NCI-H69 (cell line): ENCODE results near the gene TRIM50.
"Not testable (repeated sequence)": the region's sequence is repeated elsewhere in the genome, so short reads cannot be mapped to it uniquely, and the experiment has no call there.

ENCODE experiments used
- DNase-seq: peaks from one replicate; lab custom pipeline; 2025; lab: John Stamatoyannopoulos, UW

TRIM50 gene

GRCh38 chr7:73313521-73313906 lies 14.4 kb downstream of the TRIM50 start:
- DNase-seq, result no peak

GRCh38 chr7:73312831-73313520 lies 14.9 kb downstream of the TRIM50 start:
- DNase-seq, result no peak

- not testable (repeated sequence) for DNase-seq
These were observed 16.5 kb downstream of the TRIM50 start for GRCh38 chr7:73311421-73311820.

GRCh38 chr7:73308665-73309214 lies 19.1 kb downstream of the TRIM50 start, which contains the start of gene NSUN5:
NSUN5 (minus strand) TSS chr7:73308826; CDS start chr7:73308790, 36 bp downstream.
- peak; percentile 94 for DNase-seq

GRCh38 chr7:73308074-73308664 lies 19.7 kb downstream of the TRIM50 start:
- peak; percentile 74 for DNase-seq

GRCh38 chr7:73307436-73307835 lies 20.4 kb downstream of the TRIM50 start:
- DNase-seq, result no peak

- DNase-seq, result not testable (repeated sequence)
These were observed 23.1 kb downstream of the TRIM50 start for GRCh38 chr7:73304612-73305387.

- DNase-seq, result no peak
These were observed 23.8 kb downstream of the TRIM50 start for GRCh38 chr7:73304071-73304470.

- DNase-seq, result no peak
These were observed 24.3 kb downstream of the TRIM50 start for GRCh38 chr7:73303546-73303945.

- DNase-seq, result not testable (repeated sequence)
These were observed 25.0 kb downstream of the TRIM50 start for GRCh38 chr7:73302846-73303245.

- not testable (repeated sequence) for DNase-seq
These were observed 26.8 kb downstream of the TRIM50 start for GRCh38 chr7:73301108-73301507.

GRCh38 chr7:73299812-73300211 lies 28.1 kb downstream of the TRIM50 start:
- DNase-seq, result not testable (repeated sequence)

GRCh38 chr7:73297706-73298105 lies 30.2 kb downstream of the TRIM50 start:
- not testable (repeated sequence) for DNase-seq

- DNase-seq, result not testable (repeated sequence)
These were observed 30.6 kb downstream of the TRIM50 start for GRCh38 chr7:73297235-73297634.

GRCh38 chr7:73277210-73277609 lies 50.7 kb downstream of the TRIM50 start:
- not testable (repeated sequence) for DNase-seq

GRCh38 chr7:73267813-73268212 lies 60.1 kb downstream of the TRIM50 start:
- not testable (repeated sequence) for DNase-seq

- DNase-seq, result not testable (repeated sequence)
These were observed 61.0 kb downstream of the TRIM50 start for GRCh38 chr7:73266719-73267368.
